HUES48 (cell line): ENCODE data around the gene DMKN.

ENCODE experiments used
- H3K27ac ChIP-seq: one replicate; pipeline ENCODE4 v1.7.0; 2013; ENCODE audit warnings: low read depth, low read length, inconsistent platforms
- H3K27me3 ChIP-seq: 2 replicates; pipeline ENCODE4 v1.6.1; 2013; ENCODE audit warnings: mild to moderate bottlenecking, low read length; ENCODE audit not compliant: control insufficient read depth, insufficient read depth
- H3K36me3 ChIP-seq: 2 replicates; pipeline ENCODE4 v1.6.1; 2013; ENCODE audit warnings: low read length; ENCODE audit not compliant: control insufficient read depth, insufficient read depth
- H3K4me1 ChIP-seq: 2 replicates; pipeline ENCODE4 v1.6.1; 2013; ENCODE audit warnings: mild to moderate bottlenecking, low read length; ENCODE audit not compliant: control insufficient read depth, insufficient read depth
- H3K4me3 ChIP-seq: 2 replicates; pipeline ENCODE4 v1.5.1; 2013; ENCODE audit warnings: mild to moderate bottlenecking, low read depth, low read length
- H3K9ac ChIP-seq: 2 replicates; pipeline ENCODE4 v1.6.1; 2013; ENCODE audit warnings: mild to moderate bottlenecking, low read depth, low read length, moderate library complexity
- H3K9me3 ChIP-seq: 2 replicates; pipeline ENCODE4 v1.6.1; 2013; ENCODE audit warnings: low read length; ENCODE audit not compliant: control insufficient read depth, insufficient read depth

Gene DMKN

GRCh38 chr19:35533822-35534392 is 20.5 kb upstream of the DMKN start:
- Histone ChIP-seq H3K36me3 (no peaks in the 10 kb centered on the region), H3K9me3 (no peaks in the 10 kb centered on the region), H3K9ac (no peak overlapping the region), H3K27me3 (no peaks in the 10 kb centered on the region; the same call in 1 of the 2 replicates), H3K4me1 (peaks cover 9% of the 10 kb centered on the region), H3K27ac (no peak overlapping the region), H3K4me3 (no peak overlapping the region)

DNA sequence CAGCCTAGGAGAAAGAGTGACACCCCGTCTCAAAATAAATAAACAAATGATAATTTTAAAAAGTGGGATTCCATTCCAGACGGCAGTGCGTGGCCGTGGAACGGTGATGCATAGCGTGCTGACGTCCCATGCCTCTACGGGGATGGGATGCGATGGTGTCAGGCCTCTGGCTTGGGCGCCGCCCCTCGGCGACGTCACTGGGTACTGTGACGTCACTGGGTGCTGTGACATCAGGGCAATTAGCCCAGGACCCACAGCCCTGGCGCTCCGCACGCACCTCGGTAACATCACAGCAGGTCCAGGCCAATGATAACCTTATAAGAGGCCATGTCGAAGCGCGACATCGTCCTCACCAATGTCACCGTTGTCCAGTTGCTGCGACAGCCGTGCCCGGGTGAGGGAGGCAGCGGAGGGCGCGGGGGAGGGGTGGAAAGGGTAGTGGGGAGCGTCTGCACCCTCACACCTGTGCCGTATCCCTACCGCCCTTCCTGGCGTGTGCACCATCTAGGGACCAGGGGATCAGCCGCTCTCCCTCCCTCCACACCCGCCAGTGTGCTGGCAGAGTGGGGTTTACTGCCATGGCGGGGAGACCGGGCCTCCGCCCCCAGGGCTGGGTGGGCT is 19.9 kb upstream of the DMKN start, which contains the start of gene GAPDHS:
Gene GAPDHS (plus strand): TSS at position 256 of the 621 bp plus-strand sequence. CDS start 72 bp downstream, at position 328.
- Histone ChIP-seq H3K27ac (no peak within 1 kb of the TSS), H3K9ac (no peak within 1 kb of the TSS)

GRCh38 chr19:35531291-35531690 is 17.8 kb upstream of the DMKN start:
- H3K4me1 ChIP-seq = peaks cover 3% of the 10 kb centered on the region
- H3K27me3 ChIP-seq = peaks cover 7% of the 10 kb centered on the region; the same call in 1 of the 2 replicates
- H3K27ac ChIP-seq = no peak overlapping the region
- H3K9me3 ChIP-seq = no peaks in the 10 kb centered on the region
- no peaks in the 10 kb centered on the region for H3K36me3 ChIP-seq
- H3K4me3 ChIP-seq = no peak overlapping the region
- H3K9ac ChIP-seq = no peak overlapping the region

More for the DNA sequence above, 19.9 kb upstream of the DMKN start, which contains the start of gene GAPDHS:
- Histone ChIP-seq H3K4me1 (peaks cover 9% of the 10 kb centered on the region), H3K36me3 (no peaks in the 10 kb centered on the region), H3K9me3 (no peaks in the 10 kb centered on the region), H3K4me3 (no peak within 1 kb of the TSS), H3K27me3 (peaks cover 3% of the 10 kb centered on the region; the same call in 1 of the 2 replicates)

GRCh38 chr19:35529241-35530218 is 16.1 kb upstream of the DMKN start:
- H3K36me3 ChIP-seq = no peaks in the 10 kb centered on the region
- H3K9ac ChIP-seq = no peak overlapping the region
- H3K27me3 ChIP-seq = peaks cover 7% of the 10 kb centered on the region; the same call in 1 of the 2 replicates
- H3K27ac ChIP-seq = no peak overlapping the region
- H3K4me1 ChIP-seq = peaks cover 7% of the 10 kb centered on the region; the same call in 1 of the 2 replicates
- no peak overlapping the region for H3K4me3 ChIP-seq
- no peaks in the 10 kb centered on the region for H3K9me3 ChIP-seq

DNA sequence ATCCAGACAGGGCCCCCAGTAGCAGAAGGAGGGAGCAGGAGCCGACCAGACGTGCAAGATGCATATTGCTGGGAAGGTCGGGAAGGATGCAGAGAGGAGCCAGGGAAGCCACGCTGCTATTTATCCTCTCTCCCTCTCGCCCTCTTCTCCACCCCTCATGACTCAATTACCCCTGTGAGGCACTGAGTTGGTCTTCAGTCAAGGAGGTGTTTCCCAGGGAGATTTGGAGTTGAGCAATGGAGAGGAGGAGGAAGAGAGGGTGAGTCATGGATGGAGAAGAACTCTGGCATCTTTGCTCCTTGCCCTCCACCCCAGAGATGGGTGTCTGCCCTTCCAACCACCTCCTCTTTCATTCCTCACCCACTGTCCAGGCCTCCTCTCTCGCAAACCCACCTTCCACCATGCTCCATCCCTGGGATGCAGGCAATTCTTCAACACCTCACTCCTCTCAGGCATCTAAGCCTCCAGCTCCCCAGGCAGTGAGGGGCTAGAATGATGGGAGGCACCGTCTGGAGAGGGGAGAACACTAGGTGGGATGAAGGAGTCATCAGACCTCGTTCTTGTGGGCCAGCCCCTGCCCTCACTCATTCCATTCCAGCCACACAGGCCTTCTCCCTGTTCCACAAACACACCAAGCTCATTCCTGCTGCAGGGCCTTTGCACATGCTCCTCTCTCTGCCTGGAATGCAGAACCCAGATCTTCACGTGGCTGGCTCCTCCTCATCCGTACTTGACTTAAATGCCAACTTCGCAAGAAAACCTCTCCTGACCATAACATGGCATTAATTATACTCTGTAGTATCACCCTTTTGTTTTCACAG is 15.0 kb upstream of the DMKN start, which contains the start of gene SBSN:
Gene SBSN (minus strand): TSS at position 94 of the 821 bp plus-strand sequence. CDS start 30 bp downstream, at position 64.
- H3K9ac ChIP-seq = no peak within 1 kb of the TSS
- no peaks in the 10 kb centered on the region for H3K36me3 ChIP-seq

DNA sequence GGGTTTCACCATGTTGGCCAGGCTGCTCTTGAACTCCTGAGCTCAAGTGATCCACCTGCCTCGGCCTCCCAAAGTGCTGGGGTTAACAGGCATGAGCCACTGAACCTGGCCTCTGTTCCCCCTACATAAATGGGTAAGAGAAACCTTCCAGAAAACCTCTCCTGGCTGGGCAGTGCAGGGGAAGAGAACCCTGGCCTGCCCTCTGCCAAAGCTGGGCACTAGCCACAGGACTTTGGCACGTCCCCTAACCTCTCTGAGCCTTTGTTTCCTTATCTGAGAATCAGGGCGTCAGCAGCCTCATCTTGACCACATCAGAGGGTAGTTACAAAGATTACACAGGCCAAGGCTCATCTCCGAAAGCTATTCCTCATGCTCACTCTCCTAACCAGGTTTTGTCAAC is 12.4 kb upstream of the DMKN start:
- Histone ChIP-seq H3K36me3 (no peaks in the 10 kb centered on the region), H3K4me1 (peaks cover 14% of the 10 kb centered on the region), H3K4me3 (no peak overlapping the region), H3K27me3 (peaks cover 7% of the 10 kb centered on the region; the same call in 1 of the 2 replicates), H3K27ac (no peak overlapping the region), H3K9me3 (no peaks in the 10 kb centered on the region), H3K9ac (no peak overlapping the region)

More for the DNA sequence above, 15.0 kb upstream of the DMKN start, which contains the start of gene SBSN:
- no peak within 1 kb of the TSS for H3K27ac ChIP-seq
- no peak within 1 kb of the TSS for H3K4me3 ChIP-seq
- H3K9me3 ChIP-seq = no peaks in the 10 kb centered on the region
- peaks cover 11% of the 10 kb centered on the region for H3K4me1 ChIP-seq
- H3K27me3 ChIP-seq = peaks cover 7% of the 10 kb centered on the region; the same call in 1 of the 2 replicates

DNA sequence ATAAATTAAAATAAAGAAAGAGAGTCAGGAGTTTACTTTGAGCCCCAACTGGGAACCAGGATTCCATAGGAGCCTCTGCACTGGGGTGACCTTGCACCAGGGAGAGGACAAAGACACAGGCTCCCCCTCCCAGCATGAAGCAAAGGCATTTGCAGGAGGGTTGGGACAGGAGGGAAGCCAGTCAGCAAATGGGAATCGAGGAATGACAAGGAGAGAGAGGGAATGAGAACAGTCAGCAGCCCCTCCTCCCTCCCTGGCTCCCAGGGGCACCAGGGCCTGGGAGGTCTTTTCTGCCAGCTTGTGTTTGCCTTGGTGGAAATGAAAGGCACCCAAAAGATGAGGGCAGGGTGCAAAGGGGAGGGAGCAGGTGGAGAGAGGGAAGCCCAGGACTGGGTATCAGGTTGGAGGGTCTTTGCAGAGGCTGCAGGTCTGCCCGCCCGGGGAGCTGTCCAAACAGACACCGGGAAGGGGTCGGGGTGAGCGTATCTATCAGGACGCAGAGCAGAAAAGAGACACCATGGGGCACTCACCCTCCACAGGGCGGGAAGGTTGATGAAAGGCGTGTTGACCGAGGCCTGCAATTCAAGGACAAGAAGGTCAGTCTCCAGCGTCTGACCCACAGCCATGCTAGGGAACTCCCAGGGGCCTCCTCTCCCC is 10.9 kb upstream of the DMKN start:
- H3K4me3 ChIP-seq = peak overlapping the region; percentile 7; the same call in 1 of the 2 replicates
- no peak overlapping the region for H3K9ac ChIP-seq
- 0 out of 2 replicates have a peak, but pooled peaks cover 7% of the 10 kb centered on the region for H3K27me3 ChIP-seq

GRCh38 chr19:35522745-35523327 is 9.4 kb upstream of the DMKN start:
- H3K4me1 ChIP-seq = peaks cover 14% of the 10 kb centered on the region
- H3K4me3 ChIP-seq = no peak overlapping the region
- no peak overlapping the region for H3K9ac ChIP-seq
- H3K27me3 ChIP-seq = no peaks in the 10 kb centered on the region
- H3K36me3 ChIP-seq = no peaks in the 10 kb centered on the region
- H3K9me3 ChIP-seq = no peaks in the 10 kb centered on the region
- H3K27ac ChIP-seq = no peak overlapping the region

More for the DNA sequence above, 10.9 kb upstream of the DMKN start:
- Histone ChIP-seq H3K27ac (no peak overlapping the region), H3K36me3 (no peaks in the 10 kb centered on the region), H3K9me3 (no peaks in the 10 kb centered on the region), H3K4me1 (peaks cover 14% of the 10 kb centered on the region)

GRCh38 chr19:35521124-35521743 is 7.8 kb upstream of the DMKN start:
- Histone ChIP-seq H3K4me1 (peaks cover 14% of the 10 kb centered on the region), H3K36me3 (no peaks in the 10 kb centered on the region), H3K9me3 (no peaks in the 10 kb centered on the region), H3K4me3 (no peak overlapping the region), H3K9ac (no peak overlapping the region), H3K27ac (no peak overlapping the region), H3K27me3 (no peaks in the 10 kb centered on the region)
